ENCODE results near the gene LST1.

LST1 gene

DNA sequence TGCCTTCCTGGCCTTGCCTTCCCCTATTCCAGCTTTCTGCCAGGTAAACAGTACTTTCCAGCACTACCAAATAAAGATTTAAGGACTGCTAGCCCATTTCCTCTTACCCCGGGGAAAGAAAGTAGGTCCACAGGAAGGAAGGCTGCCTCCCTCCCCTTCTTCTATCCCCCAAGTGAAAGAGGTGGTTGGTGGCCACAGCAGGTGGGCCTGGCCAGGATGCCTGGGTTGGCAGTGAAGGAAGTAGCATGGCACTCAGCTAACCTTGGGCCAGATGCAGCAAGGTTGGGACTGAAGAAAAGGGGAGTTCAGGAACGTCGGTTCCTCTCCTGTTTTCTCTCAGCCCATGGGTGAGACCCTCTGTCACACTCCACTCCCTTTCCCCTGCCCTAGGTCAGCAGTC lies 29.8 kb upstream of the LST1 start:
- no peak overlapping the region for H3K4me3 ChIP-seq (ENCODE audit: low read depth, low read length)

GRCh38 chr6:31557443-31558317 lies 28.4 kb upstream of the LST1 start:
- in situ Hi-C loops (cut with HindIII; ENCODE audit: low sequenced_read_pairs): no loop called here
- TF ChIP-seq, protein P1, sequence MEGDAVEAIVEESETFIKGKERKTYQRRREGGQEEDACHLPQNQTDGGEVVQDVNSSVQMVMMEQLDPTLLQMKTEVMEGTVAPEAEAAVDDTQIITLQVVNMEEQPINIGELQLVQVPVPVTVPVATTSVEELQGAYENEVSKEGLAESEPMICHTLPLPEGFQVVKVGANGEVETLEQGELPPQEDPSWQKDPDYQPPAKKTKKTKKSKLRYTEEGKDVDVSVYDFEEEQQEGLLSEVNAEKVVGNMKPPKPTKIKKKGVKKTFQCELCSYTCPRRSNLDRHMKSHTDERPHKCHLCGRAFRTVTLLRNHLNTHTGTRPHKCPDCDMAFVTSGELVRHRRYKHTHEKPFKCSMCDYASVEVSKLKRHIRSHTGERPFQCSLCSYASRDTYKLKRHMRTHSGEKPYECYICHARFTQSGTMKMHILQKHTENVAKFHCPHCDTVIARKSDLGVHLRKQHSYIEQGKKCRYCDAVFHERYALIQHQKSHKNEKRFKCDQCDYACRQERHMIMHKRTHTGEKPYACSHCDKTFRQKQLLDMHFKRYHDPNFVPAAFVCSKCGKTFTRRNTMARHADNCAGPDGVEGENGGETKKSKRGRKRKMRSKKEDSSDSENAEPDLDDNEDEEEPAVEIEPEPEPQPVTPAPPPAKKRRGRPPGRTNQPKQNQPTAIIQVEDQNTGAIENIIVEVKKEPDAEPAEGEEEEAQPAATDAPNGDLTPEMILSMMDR (IDR thresholded peaks at IDR 0.05; ENCODE audit: low read depth, low read length, missing control alignments): no peak
- H3K4me3 ChIP-seq (ENCODE audit: low read depth, low read length): no peak overlapping the region
- DNase-seq (ENCODE audit: low read depth): no peak

More for the DNA sequence above, 29.8 kb upstream of the LST1 start:
- in situ Hi-C loops (cut with HindIII; ENCODE audit: low sequenced_read_pairs): no loop called here
- no peak for DNase-seq (ENCODE audit: low read depth)
- TF ChIP-seq, protein P1 (IDR thresholded peaks at IDR 0.05; ENCODE audit: low read depth, low read length, missing control alignments): no peak

DNA sequence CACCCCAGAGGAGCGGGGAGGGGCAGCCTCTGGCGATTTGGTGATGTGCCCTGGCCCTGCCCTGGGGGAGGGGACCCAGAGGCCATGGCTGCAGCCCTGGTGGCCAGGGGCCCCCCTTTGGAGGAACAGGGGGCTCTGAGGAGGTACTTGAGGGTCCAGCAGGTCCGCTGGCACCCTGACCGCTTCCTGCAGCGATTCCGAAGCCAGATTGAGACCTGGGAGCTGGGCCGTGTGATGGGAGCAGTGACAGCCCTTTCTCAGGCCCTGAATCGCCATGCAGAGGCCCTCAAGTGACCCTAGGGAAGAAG lies 27.8 kb upstream of the LST1 start:
- no peak for DNase-seq (ENCODE audit: low read depth)
- in situ Hi-C loops (cut with HindIII; ENCODE audit: low sequenced_read_pairs): no loop called here
- H3K4me3 ChIP-seq (ENCODE audit: low read depth, low read length): no peak overlapping the region
- TF ChIP-seq, protein P1 (IDR thresholded peaks at IDR 0.05; ENCODE audit: low read depth, low read length, missing control alignments): no peak

GRCh38 chr6:31558631-31559500 lies 27.2 kb upstream of the LST1 start:
- in situ Hi-C loops (cut with HindIII; ENCODE audit: low sequenced_read_pairs): no loop called here

GRCh38 chr6:31559606-31559957 lies 26.5 kb upstream of the LST1 start:
- no peak for DNase-seq (ENCODE audit: low read depth)

More at GRCh38 chr6:31558631-31559500, 27.2 kb upstream of the LST1 start:
- H3K4me3 ChIP-seq (ENCODE audit: low read depth, low read length): no peak overlapping the region
- TF ChIP-seq, protein P1 (IDR thresholded peaks at IDR 0.05; ENCODE audit: low read depth, low read length, missing control alignments): no peak
- DNase-seq (ENCODE audit: low read depth): no peak

More at GRCh38 chr6:31559606-31559957, 26.5 kb upstream of the LST1 start:
- H3K4me3 ChIP-seq (ENCODE audit: low read depth, low read length): no peak overlapping the region
- TF ChIP-seq, protein P1 (IDR thresholded peaks at IDR 0.05; ENCODE audit: low read depth, low read length, missing control alignments): no peak
- in situ Hi-C loops (cut with HindIII; ENCODE audit: low sequenced_read_pairs): no loop called here

Data from astrocyte of the cerebellum (primary cell).